Measurements from ENCODE around the gene SALL4. TPM values are rescaled to one million over a fixed set of nuclear protein-coding genes. Genes with fewer than 3 reads are reported as not detected.
"Not testable (repeated sequence)": the region's sequence is repeated elsewhere in the genome, so short reads cannot be mapped to it uniquely, and the experiment has no call there.

Gene SALL4
- polyA plus RNA-seq, 1 donor = 9.0 TPM

- H3K36me3 ChIP-seq (ENCODE audit: control insufficient read depth, insufficient read depth, low read length); DNase-seq: not testable (repeated sequence)
Observed at GRCh38 chr20:51738261-51738660, 64.1 kb downstream of the SALL4 start.

GRCh38 chr20:51736947-51737346 lies 65.4 kb downstream of the SALL4 start:
- H3K4me3 ChIP-seq (ENCODE audit: low read length) = no peak overlapping the region
- H3K27ac ChIP-seq (ENCODE audit: low read length) = no peak overlapping the region
- no peaks in the 10 kb centered on the region for H3K9me3 ChIP-seq (ENCODE audit: control insufficient read depth, low read depth, low read length)
- no peaks in the 10 kb centered on the region for H3K27me3 ChIP-seq (ENCODE audit: control insufficient read depth, insufficient read depth, low read length)
- WGBS (ENCODE audit: insufficient coverage, low lambda C conversion rate) = 63% methylated on average over 2 of the region's 5 CpGs
- H3K4me1 ChIP-seq (ENCODE audit: control insufficient read depth, insufficient read depth, low read length) = peaks cover 13% of the 10 kb centered on the region
- no peaks in the 10 kb centered on the region for H3K36me3 ChIP-seq (ENCODE audit: control insufficient read depth, insufficient read depth, low read length)
- DNase-seq = no peak

More at GRCh38 chr20:51738261-51738660, 64.1 kb downstream of the SALL4 start:
- peaks cover 26% of the 10 kb centered on the region for H3K4me1 ChIP-seq (ENCODE audit: control insufficient read depth, insufficient read depth, low read length)
- WGBS (ENCODE audit: insufficient coverage, low lambda C conversion rate) = no CpG with 5 or more reads among the region's 15 CpGs
- H3K27ac ChIP-seq (ENCODE audit: low read length); H3K9me3 ChIP-seq (ENCODE audit: control insufficient read depth, low read depth, low read length); H3K27me3 ChIP-seq (ENCODE audit: control insufficient read depth, insufficient read depth, low read length); H3K4me3 ChIP-seq (ENCODE audit: low read length): not testable (repeated sequence)

- DNase-seq = no peak
- Histone ChIP-seq H3K4me1 (ENCODE audit: control insufficient read depth, insufficient read depth, low read length) (peaks cover 7% of the 10 kb centered on the region), H3K27ac (ENCODE audit: low read length) (no peak overlapping the region), H3K9me3 (ENCODE audit: control insufficient read depth, low read depth, low read length) (no peaks in the 10 kb centered on the region), H3K4me3 (ENCODE audit: low read length) (no peak overlapping the region), H3K27me3 (ENCODE audit: control insufficient read depth, insufficient read depth, low read length) (no peaks in the 10 kb centered on the region), H3K36me3 (ENCODE audit: control insufficient read depth, insufficient read depth, low read length) (no peaks in the 10 kb centered on the region)
- 80% methylated on average over 1 of the region's 11 CpGs for WGBS (ENCODE audit: insufficient coverage, low lambda C conversion rate)
Observed at GRCh38 chr20:51735728-51736600, 66.4 kb downstream of the SALL4 start.

- DNase-seq = no peak
- 43% methylated on average over 3 of the region's 13 CpGs for WGBS (ENCODE audit: insufficient coverage, low lambda C conversion rate)
- Histone ChIP-seq H3K36me3 (ENCODE audit: control insufficient read depth, insufficient read depth, low read length) (no peaks in the 10 kb centered on the region), H3K27me3 (ENCODE audit: control insufficient read depth, insufficient read depth, low read length) (no peaks in the 10 kb centered on the region), H3K9me3 (ENCODE audit: control insufficient read depth, low read depth, low read length) (no peaks in the 10 kb centered on the region), H3K4me3 (ENCODE audit: low read length) (no peak overlapping the region), H3K4me1 (ENCODE audit: control insufficient read depth, insufficient read depth, low read length) (peaks cover 6% of the 10 kb centered on the region), H3K27ac (ENCODE audit: low read length) (no peak overlapping the region)
Observed at GRCh38 chr20:51734876-51735720, 67.2 kb downstream of the SALL4 start.

GRCh38 chr20:51733070-51733469 lies 69.3 kb downstream of the SALL4 start:
- peak in 1 of 2 donors; percentile 46 for DNase-seq
- Histone ChIP-seq H3K27me3 (ENCODE audit: control insufficient read depth, insufficient read depth, low read length) (no peaks in the 10 kb centered on the region), H3K4me1 (ENCODE audit: control insufficient read depth, insufficient read depth, low read length) (peaks cover 6% of the 10 kb centered on the region), H3K9me3 (ENCODE audit: control insufficient read depth, low read depth, low read length) (no peaks in the 10 kb centered on the region), H3K4me3 (ENCODE audit: low read length) (no peak overlapping the region), H3K36me3 (ENCODE audit: control insufficient read depth, insufficient read depth, low read length) (peaks cover 5% of the 10 kb centered on the region), H3K27ac (ENCODE audit: low read length) (no peak overlapping the region)
- no CpG with 5 or more reads among the region's 3 CpGs for WGBS (ENCODE audit: insufficient coverage, low lambda C conversion rate)

Other genes starting within 250 kb of the SALL4 start
- 46.3 TPM for gene ATP9A, start 34.1 kb downstream of the SALL4 start, polyA plus RNA-seq

All from large intestine (tissue), 3 donors.